HCT116 (cell line): Measurements from ENCODE around the gene AGAP1. TPM values are rescaled to one million over a fixed set of nuclear protein-coding genes. Genes with fewer than 3 reads are reported as not detected.

Experiments used
- ATAC-seq: fragments of 200-7000 bp; cut with Tn5 transposase; 2 replicates; pipeline ENCODE4 v1.9.1; 2020; ENCODE audit warnings: mild to moderate bottlenecking, moderate library complexity
- BruUV-seq: library from RNA; stranded (reverse); fragments of 400-500 nt; replicated peaks from 2 replicates; lab custom pipeline; 2021; lab: Mats Ljungman, UMichigan
- CTCF ChIA-PET: fragments of 300-600 bp; sonication (Branson Sonifier 250); formaldehyde crosslinking; loops from one replicate; lab custom pipeline; 2021; ENCODE audit warnings: antibody characterized with exemption; lab: Charles Lee
- POLR2A ChIA-PET: fragments of 300-600, 350-600 bp; sonication (Branson Sonifier 250); formaldehyde crosslinking; loops from one replicate; lab custom pipeline; 2021; ENCODE audit warnings: antibody characterized with exemption; lab: Charles Lee
- RAD21 ChIA-PET, 2 experiments: fragments of 300-600 bp; sonication (Branson Sonifier 250); formaldehyde crosslinking; loops; one replicate each; lab custom pipeline; 2023; ENCODE audit warnings: low total read pairs in 2 of 2; ENCODE audit not compliant: uncharacterized antibody in 2 of 2, unreplicated experiment in 2 of 2, low non-redundant PET in 1 of 2; lab: Charles Lee
- DNase-seq: peaks from one replicate; pipeline ENCODE4 v3.0.0-alpha.2; 2010; ENCODE audit warnings: low read depth, low spot score
- H2AFZ ChIP-seq: fragments of 200-600 bp; shearing (Covaris generic), sonication (generic); 2 replicates; pipeline ENCODE4 v1.6.1; 2017; ENCODE audit warnings: low read depth, mixed run types, mixed read lengths, antibody characterized with exemption, low read length; ENCODE audit not compliant: poor library complexity, severe bottlenecking
- H3K27ac ChIP-seq: 2 replicates; pipeline ENCODE4 v1.5.1; 2012; ENCODE audit warnings: low read depth, low read length
- H3K27me3 ChIP-seq: fragments of 200-600 bp; sonication (generic); 2 replicates; pipeline ENCODE4 v1.6.1; 2016; ENCODE audit warnings: mixed run types, low read length, mixed read lengths; ENCODE audit not compliant: insufficient read depth
- H3K36me3 ChIP-seq, 2 experiments: fragments of 200-500 bp in 1 of 2; fragments of 200-600 bp in 1 of 2; sonication (Bioruptor generic) in 1 of 2; sonication (generic) in 1 of 2; 2 replicates each; pipeline versions ENCODE4 v1.5.1 to v1.6.1; 2014 to 2016; ENCODE audit warnings: low read length in 2 of 2, inconsistent platforms in 1 of 2, mixed read lengths in 1 of 2, mixed run types in 1 of 2; ENCODE audit not compliant: insufficient read depth in 2 of 2, control insufficient read depth in 1 of 2
- H3K4me1 ChIP-seq, 2 experiments: fragments of 200-600 bp in 1 of 2; sonication (generic) in 1 of 2; 2 replicates each; pipeline versions ENCODE4 v1.5.1 to v1.6.1; 2012 to 2017; ENCODE audit warnings: low read length in 2 of 2, inconsistent platforms in 1 of 2, mild to moderate bottlenecking in 1 of 2, mixed read lengths in 1 of 2, mixed run types in 1 of 2, moderate library complexity in 1 of 2; ENCODE audit not compliant: insufficient read depth in 2 of 2, control insufficient read depth in 1 of 2
- H3K4me2 ChIP-seq: fragments of 200-600 bp; sonication (generic); 2 replicates; pipeline ENCODE4 v1.6.1; 2017; ENCODE audit warnings: mixed run types, low read length, mixed read lengths
- H3K4me3 ChIP-seq, 2 experiments: fragments of 200-600 bp in 1 of 2; sonication (generic) in 1 of 2; replicated peaks in 1 of 2; 2 replicates each; pipeline ENCODE4 v1.5.1; 2011 to 2016; ENCODE audit warnings: low read length in 2 of 2, control low read depth in 1 of 2, low read depth in 1 of 2, mild to moderate bottlenecking in 1 of 2, mixed read lengths in 1 of 2, mixed run types in 1 of 2
- H3K79me2 ChIP-seq: fragments of 200-600 bp; sonication (generic); 2 replicates; pipeline ENCODE4 v1.6.1; 2017; ENCODE audit warnings: mild to moderate bottlenecking, mixed run types, low read length, moderate library complexity, mixed read lengths; ENCODE audit not compliant: insufficient read depth
- H3K9ac ChIP-seq: fragments of 200-600 bp; sonication (generic); 2 replicates; pipeline ENCODE4 v1.6.1; 2016; ENCODE audit warnings: low read length, mixed read lengths
- H3K9me2 ChIP-seq: fragments of 200-600 bp; sonication (generic), shearing (Covaris generic); 2 replicates; pipeline ENCODE4 v1.6.1; 2017; ENCODE audit warnings: mixed run types, mild to moderate bottlenecking, moderate library complexity; ENCODE audit not compliant: insufficient read depth
- H3K9me3 ChIP-seq, 2 experiments: fragments of 200-500 bp in 1 of 2; fragments of 200-600 bp in 1 of 2; sonication (Bioruptor generic) in 1 of 2; sonication (generic) in 1 of 2; 2 replicates each; pipeline ENCODE4 v1.6.1; 2014 to 2017; ENCODE audit warnings: low read length in 2 of 2, mixed read lengths in 2 of 2, inconsistent platforms in 1 of 2, low read depth in 1 of 2, mild to moderate bottlenecking in 1 of 2, mixed run types in 1 of 2, moderate library complexity in 1 of 2; ENCODE audit not compliant: control insufficient read depth in 1 of 2, insufficient read depth in 1 of 2
- H4K20me1 ChIP-seq: fragments of 200-600 bp; sonication (generic), shearing (Covaris generic); 2 replicates; pipeline ENCODE4 v1.6.1; 2017; ENCODE audit warnings: mixed run types, mild to moderate bottlenecking, moderate library complexity; ENCODE audit not compliant: insufficient read depth
- CEBPB ChIP-seq: IDR thresholded peaks from 2 replicates; pipeline ENCODE4 v1.6.1; 2012; ENCODE audit warnings: low read depth
- POLR2A ChIP-seq: IDR thresholded peaks from 2 replicates; pipeline ENCODE4 v1.7.0; 2011; ENCODE audit warnings: borderline replicate concordance; ENCODE audit not compliant: insufficient read depth, insufficient read length; ENCODE audit errors: extremely low read depth
- SRF ChIP-seq: IDR thresholded peaks from 2 replicates; pipeline ENCODE4 v1.6.1; 2012; ENCODE audit warnings: low read depth
- intact Hi-C: fragments of 100-400 bp; cut with micrococcal nuclease; formaldehyde crosslinking; loops from 2 replicates; pipeline ENCODE4 v1.10.0; 2022
- total RNA-seq: library from RNA; stranded (reverse); gene quantifications from one replicate; pipeline ENCODE4 v1.2.1, GENCODE V29; 2021; ENCODE audit not compliant: unreplicated experiment
- TF ChIP-seq, protein P1 (sequence below): IDR thresholded peaks from 2 replicates; pipeline ENCODE4 v1.6.1; 2012; ENCODE audit warnings: low read depth
- TF ChIP-seq, protein P2 (sequence below), 3 experiments: fragments of 200-600 bp in 1 of 3; sonication (generic) in 1 of 3; IDR thresholded peaks in 2 of 3; conservative IDR thresholded peaks in 1 of 3; 2 replicates each; pipeline ENCODE4 v1.5.1; 2012 to 2017; ENCODE audit warnings: low read depth in 2 of 3, low read length in 2 of 3, antibody characterized with exemption in 1 of 3, borderline replicate concordance in 1 of 3, control low read depth in 1 of 3, mild to moderate bottlenecking in 1 of 3, mixed read lengths in 1 of 3, mixed run types in 1 of 3, moderate library complexity in 1 of 3; ENCODE audit not compliant: insufficient read depth in 1 of 3

AGAP1 gene
- total RNA-seq, 1 experiment from 2014 or later: 43.8 TPM

DNA sequence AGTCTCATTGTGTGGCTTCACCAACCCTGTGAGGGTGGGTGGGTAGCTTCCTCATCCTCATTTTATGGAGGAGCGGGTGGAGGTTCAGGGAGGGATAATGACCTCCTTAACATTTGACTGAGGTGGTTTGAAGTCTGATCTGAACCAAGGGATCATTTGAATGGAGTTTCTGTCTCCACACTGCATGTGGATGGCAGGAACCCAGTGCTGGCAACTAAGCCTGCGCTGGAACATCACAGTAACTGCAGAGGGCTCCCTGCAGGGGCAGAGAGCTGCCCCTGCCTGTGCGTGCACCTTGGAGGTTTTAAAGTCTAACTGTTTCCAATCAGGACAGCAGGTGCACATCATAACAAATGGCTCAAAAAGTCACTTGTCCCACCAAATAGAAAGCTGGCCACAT is 3.3 kb downstream of the AGAP1 start:
- no TSS peak for BruUV-seq
- ChIA-PET CTCF (interaction anchor here (1.0 kb wide), 1 partner anchor 55 kb away, joined by 3 read pairs; no protein-coding TSS in a partner anchor), POLR2A (interaction anchor here (2.1 kb wide), 1 partner anchor 14 kb away, joined by 5 read pairs; no protein-coding TSS in a partner anchor), RAD21 (no interaction called here)
- Histone ChIP-seq H2AFZ (no peak overlapping the region), H4K20me1 (peaks cover 32% of the 10 kb centered on the region; the same call in 1 of the 2 replicates), H3K4me2 (no peak overlapping the region), H3K79me2 (peaks cover 76% of the 10 kb centered on the region), H3K9me2 (no peaks in the 10 kb centered on the region), H3K27ac (no peak overlapping the region), H3K36me3 (no peaks in the 10 kb centered on the region), H3K4me1 (peaks cover 34 to 67% of the 10 kb centered on the region in 2 experiments), H3K9ac (no peak overlapping the region), H3K4me3 (no peak overlapping the region), H3K9me3 (no peaks in the 10 kb centered on the region), H3K27me3 (no peaks in the 10 kb centered on the region)
- TF ChIP-seq POLR2A (no peak), CEBPB (no peak), SRF (no peak)
- TF ChIP-seq, protein P1, sequence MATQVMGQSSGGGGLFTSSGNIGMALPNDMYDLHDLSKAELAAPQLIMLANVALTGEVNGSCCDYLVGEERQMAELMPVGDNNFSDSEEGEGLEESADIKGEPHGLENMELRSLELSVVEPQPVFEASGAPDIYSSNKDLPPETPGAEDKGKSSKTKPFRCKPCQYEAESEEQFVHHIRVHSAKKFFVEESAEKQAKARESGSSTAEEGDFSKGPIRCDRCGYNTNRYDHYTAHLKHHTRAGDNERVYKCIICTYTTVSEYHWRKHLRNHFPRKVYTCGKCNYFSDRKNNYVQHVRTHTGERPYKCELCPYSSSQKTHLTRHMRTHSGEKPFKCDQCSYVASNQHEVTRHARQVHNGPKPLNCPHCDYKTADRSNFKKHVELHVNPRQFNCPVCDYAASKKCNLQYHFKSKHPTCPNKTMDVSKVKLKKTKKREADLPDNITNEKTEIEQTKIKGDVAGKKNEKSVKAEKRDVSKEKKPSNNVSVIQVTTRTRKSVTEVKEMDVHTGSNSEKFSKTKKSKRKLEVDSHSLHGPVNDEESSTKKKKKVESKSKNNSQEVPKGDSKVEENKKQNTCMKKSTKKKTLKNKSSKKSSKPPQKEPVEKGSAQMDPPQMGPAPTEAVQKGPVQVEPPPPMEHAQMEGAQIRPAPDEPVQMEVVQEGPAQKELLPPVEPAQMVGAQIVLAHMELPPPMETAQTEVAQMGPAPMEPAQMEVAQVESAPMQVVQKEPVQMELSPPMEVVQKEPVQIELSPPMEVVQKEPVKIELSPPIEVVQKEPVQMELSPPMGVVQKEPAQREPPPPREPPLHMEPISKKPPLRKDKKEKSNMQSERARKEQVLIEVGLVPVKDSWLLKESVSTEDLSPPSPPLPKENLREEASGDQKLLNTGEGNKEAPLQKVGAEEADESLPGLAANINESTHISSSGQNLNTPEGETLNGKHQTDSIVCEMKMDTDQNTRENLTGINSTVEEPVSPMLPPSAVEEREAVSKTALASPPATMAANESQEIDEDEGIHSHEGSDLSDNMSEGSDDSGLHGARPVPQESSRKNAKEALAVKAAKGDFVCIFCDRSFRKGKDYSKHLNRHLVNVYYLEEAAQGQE: no peak
- TF ChIP-seq, protein P2, sequence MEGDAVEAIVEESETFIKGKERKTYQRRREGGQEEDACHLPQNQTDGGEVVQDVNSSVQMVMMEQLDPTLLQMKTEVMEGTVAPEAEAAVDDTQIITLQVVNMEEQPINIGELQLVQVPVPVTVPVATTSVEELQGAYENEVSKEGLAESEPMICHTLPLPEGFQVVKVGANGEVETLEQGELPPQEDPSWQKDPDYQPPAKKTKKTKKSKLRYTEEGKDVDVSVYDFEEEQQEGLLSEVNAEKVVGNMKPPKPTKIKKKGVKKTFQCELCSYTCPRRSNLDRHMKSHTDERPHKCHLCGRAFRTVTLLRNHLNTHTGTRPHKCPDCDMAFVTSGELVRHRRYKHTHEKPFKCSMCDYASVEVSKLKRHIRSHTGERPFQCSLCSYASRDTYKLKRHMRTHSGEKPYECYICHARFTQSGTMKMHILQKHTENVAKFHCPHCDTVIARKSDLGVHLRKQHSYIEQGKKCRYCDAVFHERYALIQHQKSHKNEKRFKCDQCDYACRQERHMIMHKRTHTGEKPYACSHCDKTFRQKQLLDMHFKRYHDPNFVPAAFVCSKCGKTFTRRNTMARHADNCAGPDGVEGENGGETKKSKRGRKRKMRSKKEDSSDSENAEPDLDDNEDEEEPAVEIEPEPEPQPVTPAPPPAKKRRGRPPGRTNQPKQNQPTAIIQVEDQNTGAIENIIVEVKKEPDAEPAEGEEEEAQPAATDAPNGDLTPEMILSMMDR (IDR thresholded peaks at IDR 0.05 in 2 of 3, conservative IDR thresholded peaks at IDR 0.05 in 1 of 3; ENCODE audit: borderline replicate concordance in 1 of 3, insufficient read depth in 1 of 3, low read depth in 2 of 3, low read length in 2 of 3): no peak
- DNase-seq (no peak), ATAC-seq (no peak)
- intact Hi-C loops: no loop called here
